PC-9 (cell line): ENCODE measurements around the gene TXNL4A. TPM values are rescaled to one million over a fixed set of nuclear protein-coding genes. Genes with fewer than 3 reads are reported as not detected.

Experiments
- BruUV-seq: library from RNA; stranded (reverse); fragments of 400-500 nt; replicated peaks from 2 replicates; lab custom pipeline; 2021; lab: Mats Ljungman, UMichigan
- CTCF ChIA-PET: fragments of 300-600 bp; sonication (Branson Sonifier 250); formaldehyde crosslinking; loops from one replicate; lab custom pipeline; 2022; ENCODE audit warnings: antibody characterized with exemption; lab: Charles Lee
- POLR2A ChIA-PET: fragments of 300-600 bp; sonication (Branson Sonifier 250); formaldehyde crosslinking; loops from one replicate; lab custom pipeline; 2022; ENCODE audit warnings: antibody characterized with exemption; ENCODE audit not compliant: unreplicated experiment; lab: Charles Lee
- DNase-seq, 2 experiments: peaks; one replicate each; pipeline versions ENCODE4 v3.0.0 to v3.0.0-alpha.2; 2015 to 2022; ENCODE audit warnings: mixed read lengths in 1 of 2
- H2AFZ ChIP-seq: fragments of 200-600 bp; sonication (generic); 2 replicates; pipeline ENCODE4 v1.8.1; 2017; ENCODE audit warnings: antibody characterized with exemption
- H3F3A ChIP-seq: fragments of 200-600 bp; sonication (generic); 2 replicates; pipeline ENCODE4 v1.8.1; 2017; ENCODE audit warnings: antibody characterized with exemption, mild to moderate bottlenecking, low read depth; ENCODE audit not compliant: insufficient read depth
- H3K27ac ChIP-seq: fragments of 200-600 bp; sonication (generic); 2 replicates; pipeline ENCODE4 v1.6.1; 2016; ENCODE audit warnings: mixed run types
- H3K27me3 ChIP-seq: fragments of 200-600 bp; sonication (generic); 2 replicates; pipeline ENCODE4 v1.6.1; 2016; ENCODE audit warnings: low read depth, mixed run types; ENCODE audit not compliant: insufficient read depth
- H3K36me3 ChIP-seq: fragments of 200-600 bp; sonication (generic); 2 replicates; pipeline ENCODE4 v1.6.1; 2016; ENCODE audit warnings: low read depth, mixed run types
- H3K4me1 ChIP-seq: fragments of 200-600 bp; sonication (generic); replicated peaks from 2 replicates; pipeline ENCODE4 v1.6.1; 2016; ENCODE audit warnings: mixed run types; ENCODE audit not compliant: insufficient read depth
- H3K4me2 ChIP-seq: fragments of 200-600 bp; sonication (generic); 2 replicates; pipeline ENCODE4 v1.6.1; 2017; ENCODE audit warnings: mixed run types
- H3K4me3 ChIP-seq: fragments of 200-600 bp; sonication (generic); 2 replicates; pipeline ENCODE4 v1.6.1; 2016; ENCODE audit warnings: mixed run types
- H3K79me2 ChIP-seq: fragments of 200-600 bp; sonication (generic); 2 replicates; pipeline ENCODE4 v1.6.1; 2017; ENCODE audit warnings: low read depth, mixed run types
- H3K9me2 ChIP-seq: fragments of 200-600 bp; sonication (generic); 2 replicates; pipeline ENCODE4 v1.8.1; 2017; ENCODE audit warnings: mild to moderate bottlenecking; ENCODE audit not compliant: insufficient read depth
- H3K9me3 ChIP-seq: fragments of 200-600 bp; sonication (generic); 2 replicates; pipeline ENCODE4 v1.8.1; 2016; ENCODE audit warnings: low read depth; ENCODE audit not compliant: insufficient read depth
- H4K20me1 ChIP-seq: fragments of 200-600 bp; sonication (generic); 2 replicates; pipeline ENCODE4 v1.8.1; 2017; ENCODE audit not compliant: insufficient read depth
- EZH2 ChIP-seq: fragments of 200-600 bp; sonication (generic); IDR thresholded peaks from 2 replicates; pipeline ENCODE4 v1.8.0; 2017; ENCODE audit warnings: antibody characterized with exemption, low read depth
- intact Hi-C: fragments of 100-400 bp; cut with micrococcal nuclease; formaldehyde crosslinking; loops from one replicate; pipeline ENCODE4 v1.10.0; 2022; ENCODE audit not compliant: unreplicated experiment
- total RNA-seq: library from RNA; stranded (reverse); gene quantifications from 2 replicates; pipeline ENCODE4 v1.2.3, GENCODE V29; 2021
- TF ChIP-seq, protein P1 (sequence below): fragments of 200-600 bp; sonication (generic); conservative IDR thresholded peaks from 2 replicates; pipeline ENCODE4 v1.6.1; 2017; ENCODE audit warnings: mixed run types, antibody characterized with exemption, mild to moderate bottlenecking, moderate library complexity

Gene TXNL4A
- total RNA-seq, 1 experiment from 2014 or later, result 106 TPM

DNA sequence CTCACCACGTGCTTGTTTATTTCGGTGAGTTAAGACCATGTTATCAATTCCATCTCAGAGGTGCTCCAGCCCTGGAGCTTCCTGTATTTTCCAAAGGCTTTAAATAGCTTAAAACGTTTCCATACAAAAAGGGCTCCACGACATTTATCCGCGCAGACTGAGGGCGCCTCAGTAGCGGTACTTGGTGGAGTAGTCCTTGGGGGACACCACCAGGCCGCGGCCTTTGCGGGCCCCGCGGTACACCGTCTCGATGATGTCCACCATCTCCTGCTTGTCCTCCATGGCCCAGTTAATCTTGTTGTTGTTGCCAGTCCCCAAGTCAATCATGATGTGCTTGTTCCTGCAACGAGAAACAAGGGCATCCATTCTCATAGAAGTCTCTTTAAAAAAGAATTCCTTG, 14.8 kb downstream of the TXNL4A start:
- H3K4me2 ChIP-seq, result no peak overlapping the region
- H4K20me1 ChIP-seq, result peaks cover 80% of the 10 kb centered on the region
- H3K9me2 ChIP-seq, result no peaks in the 10 kb centered on the region
- no peaks in the 10 kb centered on the region for H3K27me3 ChIP-seq
- TF ChIP-seq EZH2, result no peak
- TF ChIP-seq, protein P1, sequence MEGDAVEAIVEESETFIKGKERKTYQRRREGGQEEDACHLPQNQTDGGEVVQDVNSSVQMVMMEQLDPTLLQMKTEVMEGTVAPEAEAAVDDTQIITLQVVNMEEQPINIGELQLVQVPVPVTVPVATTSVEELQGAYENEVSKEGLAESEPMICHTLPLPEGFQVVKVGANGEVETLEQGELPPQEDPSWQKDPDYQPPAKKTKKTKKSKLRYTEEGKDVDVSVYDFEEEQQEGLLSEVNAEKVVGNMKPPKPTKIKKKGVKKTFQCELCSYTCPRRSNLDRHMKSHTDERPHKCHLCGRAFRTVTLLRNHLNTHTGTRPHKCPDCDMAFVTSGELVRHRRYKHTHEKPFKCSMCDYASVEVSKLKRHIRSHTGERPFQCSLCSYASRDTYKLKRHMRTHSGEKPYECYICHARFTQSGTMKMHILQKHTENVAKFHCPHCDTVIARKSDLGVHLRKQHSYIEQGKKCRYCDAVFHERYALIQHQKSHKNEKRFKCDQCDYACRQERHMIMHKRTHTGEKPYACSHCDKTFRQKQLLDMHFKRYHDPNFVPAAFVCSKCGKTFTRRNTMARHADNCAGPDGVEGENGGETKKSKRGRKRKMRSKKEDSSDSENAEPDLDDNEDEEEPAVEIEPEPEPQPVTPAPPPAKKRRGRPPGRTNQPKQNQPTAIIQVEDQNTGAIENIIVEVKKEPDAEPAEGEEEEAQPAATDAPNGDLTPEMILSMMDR, result no peak
- no peak for DNase-seq
- CTCF ChIA-PET, result no interaction called here
- intact Hi-C loops, result no loop called here
- H3F3A ChIP-seq, result peaks cover 30% of the 10 kb centered on the region
- no peak overlapping the region for H3K4me3 ChIP-seq
- POLR2A ChIA-PET, result no interaction called here
- BruUV-seq, result no TSS peak
- H3K36me3 ChIP-seq, result peaks cover 38% of the 10 kb centered on the region
- H2AFZ ChIP-seq, result no peak overlapping the region
- H3K79me2 ChIP-seq, result peaks cover 69% of the 10 kb centered on the region
- H3K4me1 ChIP-seq, result no peaks in the 10 kb centered on the region
- H3K27ac ChIP-seq, result no peak overlapping the region
- H3K9me3 ChIP-seq, result no peaks in the 10 kb centered on the region

DNA sequence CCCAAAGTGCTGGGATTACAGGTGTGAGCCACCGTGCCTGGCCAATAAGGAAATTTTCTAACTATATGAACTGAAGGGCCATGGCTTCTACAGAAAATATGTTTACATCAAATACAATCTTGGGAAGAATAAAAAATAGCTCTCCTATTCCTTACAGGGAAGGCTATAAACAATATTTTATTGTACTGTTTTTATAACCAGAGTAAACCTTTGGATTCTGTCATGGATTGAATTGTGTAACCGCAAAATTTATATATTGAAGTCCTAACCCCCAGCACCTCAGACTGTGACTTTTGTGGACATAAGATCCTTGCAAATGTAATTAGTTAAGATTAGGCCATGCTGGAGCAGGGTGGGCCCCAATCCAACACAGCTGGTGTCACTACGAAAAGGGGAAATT, 15.6 kb downstream of the TXNL4A start:
- Histone ChIP-seq H3K27ac (no peak overlapping the region), H3K9me2 (no peaks in the 10 kb centered on the region), H3F3A (peaks cover 38% of the 10 kb centered on the region), H3K27me3 (no peaks in the 10 kb centered on the region), H3K9me3 (no peaks in the 10 kb centered on the region), H3K4me2 (no peak overlapping the region), H2AFZ (no peak overlapping the region), H3K4me3 (no peak overlapping the region), H4K20me1 (peaks cover 80% of the 10 kb centered on the region), H3K4me1 (no peaks in the 10 kb centered on the region), H3K79me2 (peaks cover 69% of the 10 kb centered on the region), H3K36me3 (peaks cover 38% of the 10 kb centered on the region)
- TF ChIP-seq EZH2, result no peak
- CTCF ChIA-PET, result no interaction called here
- intact Hi-C loops, result no loop called here
- POLR2A ChIA-PET, result no interaction called here
- no TSS peak for BruUV-seq
- DNase-seq, result no peak

DNA sequence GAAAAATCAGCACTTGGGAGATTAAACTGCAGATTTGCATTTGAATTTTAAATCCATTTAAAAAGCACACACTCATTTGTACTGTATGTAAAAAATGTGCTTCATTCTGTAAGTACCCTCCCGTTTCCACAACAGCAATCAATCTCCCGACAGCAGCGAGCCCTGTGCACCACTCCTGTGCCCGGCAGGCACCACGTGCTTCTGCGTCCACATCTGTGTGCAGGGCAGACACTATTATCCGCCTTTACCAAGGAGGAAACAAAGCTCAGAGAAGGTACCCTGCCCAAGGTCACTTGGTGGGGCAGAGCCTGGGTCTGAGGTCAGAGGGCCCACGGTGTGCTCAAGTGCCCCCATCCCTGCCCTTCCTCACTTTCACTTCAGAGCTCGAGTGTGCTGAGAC, 16.4 kb downstream of the TXNL4A start:
- Histone ChIP-seq H3K9me2 (no peaks in the 10 kb centered on the region), H3K9me3 (no peaks in the 10 kb centered on the region), H3K36me3 (peaks cover 37% of the 10 kb centered on the region), H3K4me3 (no peak overlapping the region), H3K79me2 (peaks cover 68% of the 10 kb centered on the region), H4K20me1 (peaks cover 74% of the 10 kb centered on the region), H2AFZ (no peak overlapping the region), H3K27me3 (no peaks in the 10 kb centered on the region), H3K4me2 (no peak overlapping the region), H3K27ac (no peak overlapping the region), H3F3A (peaks cover 44% of the 10 kb centered on the region), H3K4me1 (no peaks in the 10 kb centered on the region)
- no TSS peak for BruUV-seq
- CTCF ChIA-PET, result no interaction called here
- intact Hi-C loops, result no loop called here
- TF ChIP-seq, protein P1, result no peak
- TF ChIP-seq EZH2, result no peak
- no peak for DNase-seq
- POLR2A ChIA-PET, result no interaction called here
